Endothelial cell of umbilical vein (primary cell): ENCODE measurements around the gene RPS27.
"Not testable (repeated sequence)": the region's sequence is repeated elsewhere in the genome, so short reads cannot be mapped to it uniquely, and the experiment has no call there.

Source experiments
- JUN ChIP-seq: IDR thresholded peaks from 2 replicates; pipeline ENCODE4 v1.6.1; 2011; ENCODE audit warnings: borderline replicate concordance, low read depth; ENCODE audit not compliant: insufficient read length, insufficient read depth
- POLR2A ChIP-seq: IDR thresholded peaks from 2 replicates; pipeline ENCODE4 v1.6.1; 2012; ENCODE audit warnings: low read depth, mild to moderate bottlenecking, control low read depth, low read length
- POLR2AphosphoS5 ChIP-seq: IDR thresholded peaks from 2 replicates; pipeline ENCODE4 v1.6.1; 2012; ENCODE audit warnings: low read depth, mild to moderate bottlenecking, control low read depth, low read length, moderate library complexity; ENCODE audit not compliant: insufficient read depth
- TF ChIP-seq, protein P1 (sequence below), 2 donors: IDR thresholded peaks; 1 replicate in 1 of 2; 2 replicates in 1 of 2; pipeline ENCODE4 v1.5.1; 2011; ENCODE audit warnings: low read length in 2 of 2, mild to moderate bottlenecking in 2 of 2, moderate library complexity in 2 of 2, control low read depth in 1 of 2, inconsistent platforms in 1 of 2, low read depth in 1 of 2; ENCODE audit not compliant: insufficient read depth in 1 of 2; ENCODE audit errors: extremely low read depth in 1 of 2
- TF ChIP-seq, protein P2 (sequence below): IDR thresholded peaks from 2 replicates; pipeline ENCODE4 v1.6.1; 2011; ENCODE audit not compliant: insufficient read depth, insufficient read length

DNA sequence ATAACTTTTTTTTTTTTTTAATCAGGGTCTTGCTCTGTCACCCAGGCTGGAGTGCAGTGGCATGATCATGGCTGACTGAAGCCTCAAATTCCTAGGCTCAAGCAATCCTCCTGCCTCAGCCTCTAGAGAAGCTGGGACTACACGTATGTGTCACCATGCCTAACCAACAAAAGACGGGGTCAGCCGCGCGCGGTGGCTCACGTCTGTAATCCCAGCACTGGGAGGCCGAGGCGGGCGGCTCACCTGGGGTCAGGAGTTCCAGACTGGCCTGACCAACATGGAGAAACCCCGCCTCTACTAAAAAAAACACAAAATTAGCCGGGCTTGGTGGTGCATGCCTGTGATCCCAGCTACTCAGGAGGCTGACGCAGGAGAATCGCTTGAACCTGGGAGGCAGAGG lies 22.0 kb downstream of the RPS27 start:
- TF ChIP-seq POLR2AphosphoS5, JUN, POLR2A: not testable (repeated sequence)
- TF ChIP-seq, protein P1, sequence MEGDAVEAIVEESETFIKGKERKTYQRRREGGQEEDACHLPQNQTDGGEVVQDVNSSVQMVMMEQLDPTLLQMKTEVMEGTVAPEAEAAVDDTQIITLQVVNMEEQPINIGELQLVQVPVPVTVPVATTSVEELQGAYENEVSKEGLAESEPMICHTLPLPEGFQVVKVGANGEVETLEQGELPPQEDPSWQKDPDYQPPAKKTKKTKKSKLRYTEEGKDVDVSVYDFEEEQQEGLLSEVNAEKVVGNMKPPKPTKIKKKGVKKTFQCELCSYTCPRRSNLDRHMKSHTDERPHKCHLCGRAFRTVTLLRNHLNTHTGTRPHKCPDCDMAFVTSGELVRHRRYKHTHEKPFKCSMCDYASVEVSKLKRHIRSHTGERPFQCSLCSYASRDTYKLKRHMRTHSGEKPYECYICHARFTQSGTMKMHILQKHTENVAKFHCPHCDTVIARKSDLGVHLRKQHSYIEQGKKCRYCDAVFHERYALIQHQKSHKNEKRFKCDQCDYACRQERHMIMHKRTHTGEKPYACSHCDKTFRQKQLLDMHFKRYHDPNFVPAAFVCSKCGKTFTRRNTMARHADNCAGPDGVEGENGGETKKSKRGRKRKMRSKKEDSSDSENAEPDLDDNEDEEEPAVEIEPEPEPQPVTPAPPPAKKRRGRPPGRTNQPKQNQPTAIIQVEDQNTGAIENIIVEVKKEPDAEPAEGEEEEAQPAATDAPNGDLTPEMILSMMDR (IDR thresholded peaks at IDR 0.05; ENCODE audit: extremely low read depth in 1 of 2, insufficient read depth in 1 of 2, low read depth in 1 of 2, low read length in 2 of 2), result not testable (repeated sequence)
- TF ChIP-seq, protein P2, sequence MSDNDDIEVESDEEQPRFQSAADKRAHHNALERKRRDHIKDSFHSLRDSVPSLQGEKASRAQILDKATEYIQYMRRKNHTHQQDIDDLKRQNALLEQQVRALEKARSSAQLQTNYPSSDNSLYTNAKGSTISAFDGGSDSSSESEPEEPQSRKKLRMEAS, result not testable (repeated sequence)
